ENCODE data around the gene FNDC11. TPM values are rescaled to one million over a fixed set of nuclear protein-coding genes. Genes with fewer than 3 reads are reported as not detected.
"Not testable (repeated sequence)": the region's sequence is repeated elsewhere in the genome, so short reads cannot be mapped to it uniquely, and the experiment has no call there.

Gene FNDC11
- total RNA-seq, 1 experiment from 2014 or later = not detected

- H3K27me3 ChIP-seq = no peaks in the 10 kb centered on the region
- no peak for DNase-seq
- peaks cover 61% of the 10 kb centered on the region for H3K36me3 ChIP-seq
- no peaks in the 10 kb centered on the region for H3K9me3 ChIP-seq
- H3K4me3 ChIP-seq = no peak overlapping the region
Measured at GRCh38 chr20:63568170-63568981, 14.4 kb downstream of the FNDC11 start.

DNA sequence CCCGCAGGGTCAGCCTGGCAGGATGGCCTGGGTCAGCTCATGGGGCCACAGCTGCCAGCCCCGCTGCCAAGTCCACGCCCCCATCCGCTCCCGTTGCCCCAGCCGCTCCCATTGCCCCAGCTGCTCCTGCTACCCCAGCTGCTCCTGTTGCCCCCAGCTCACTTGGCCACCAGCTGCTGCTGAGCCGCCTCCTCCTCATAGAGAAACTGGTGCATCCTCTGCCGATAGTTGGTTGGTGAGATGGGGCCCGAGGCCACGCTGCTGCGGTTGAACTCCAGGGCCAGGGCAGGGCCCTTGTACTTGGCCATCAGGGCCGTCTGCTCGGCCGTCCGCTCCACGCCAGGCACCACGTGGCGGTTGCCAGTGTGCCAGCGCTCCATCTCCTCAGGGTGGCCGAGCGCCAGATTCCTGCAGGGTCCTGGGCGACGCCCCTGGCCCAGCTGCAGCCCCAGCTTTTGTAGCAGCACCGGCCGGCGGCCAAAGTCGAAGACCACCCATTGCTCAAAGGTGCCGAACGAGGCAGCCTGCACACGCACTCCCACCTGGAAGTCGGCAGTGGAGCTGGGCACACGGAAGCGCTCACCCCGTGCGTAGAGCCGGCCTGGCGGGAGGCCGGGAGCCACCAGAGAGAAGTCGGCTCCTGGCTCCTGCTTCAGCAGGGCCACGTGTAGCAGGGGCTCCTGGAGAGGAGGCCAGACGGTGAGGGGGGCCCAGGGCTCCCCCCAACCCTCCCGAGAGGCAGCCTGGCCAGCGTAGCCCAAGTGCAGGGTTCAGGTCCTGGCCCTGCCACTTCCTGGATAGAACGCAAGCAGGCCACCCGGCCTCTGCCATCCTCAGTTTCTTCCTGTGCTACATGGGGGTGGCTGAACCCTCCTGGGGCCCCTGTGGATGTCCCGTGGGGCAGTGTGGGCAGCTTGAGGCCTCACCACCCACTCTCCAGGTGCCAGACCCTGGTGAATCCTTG, 15.3 kb downstream of the FNDC11 start:
- DNase-seq = no peak
- Histone ChIP-seq H3K9me3 (no peaks in the 10 kb centered on the region), H3K36me3 (peaks cover 54% of the 10 kb centered on the region), H3K27me3 (no peaks in the 10 kb centered on the region), H3K4me3 (no peak overlapping the region)

DNA sequence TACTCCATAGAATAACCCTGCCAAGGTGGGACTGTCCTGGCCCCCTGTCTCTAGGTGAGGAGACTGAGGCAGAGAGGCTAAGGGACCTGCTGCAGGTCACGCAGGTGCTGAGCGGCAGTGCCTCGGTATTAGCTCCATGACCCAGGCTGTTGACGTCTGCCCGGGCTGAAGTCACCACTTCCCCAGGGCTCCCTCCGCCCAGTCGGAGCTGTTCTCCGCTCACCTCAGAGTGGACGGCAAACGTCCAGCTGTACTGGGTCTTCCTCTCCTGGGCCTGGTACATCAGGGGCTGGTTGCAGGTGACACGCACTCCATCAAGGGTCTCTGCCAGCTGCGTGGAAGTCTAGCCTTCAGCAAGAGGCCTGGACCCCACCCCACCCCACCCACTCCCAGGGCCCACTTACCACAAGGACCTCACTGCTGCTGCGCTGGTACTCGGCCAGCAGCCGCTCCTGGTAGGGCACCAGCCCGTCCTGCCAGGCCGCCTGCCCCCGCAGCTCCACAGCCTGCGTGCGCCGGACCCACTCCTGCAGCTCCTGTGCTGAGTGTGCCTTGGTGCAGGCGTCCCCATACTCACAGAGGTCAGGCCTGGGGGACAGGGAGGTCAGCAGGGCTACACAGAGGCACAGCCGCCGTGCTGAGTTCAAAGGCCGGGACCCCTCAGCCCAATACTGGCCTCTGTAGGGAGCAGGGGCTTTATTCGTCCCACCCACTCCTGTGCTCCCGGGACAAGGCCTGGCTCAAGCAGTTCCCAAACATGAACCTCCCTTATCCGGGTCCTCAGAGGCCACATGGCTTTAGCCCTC, 16.5 kb downstream of the FNDC11 start:
- Histone ChIP-seq H3K27me3 (no peaks in the 10 kb centered on the region), H3K9me3 (no peaks in the 10 kb centered on the region), H3K36me3 (peaks cover 49% of the 10 kb centered on the region), H3K4me3 (no peak overlapping the region)
- DNase-seq = no peak

- H3K27me3 ChIP-seq, DNase-seq, H3K9me3 ChIP-seq, H3K4me3 ChIP-seq: not testable (repeated sequence)
- peaks cover 43% of the 10 kb centered on the region for H3K36me3 ChIP-seq
Measured at GRCh38 chr20:63571087-63571478, 17.1 kb downstream of the FNDC11 start.

DNA sequence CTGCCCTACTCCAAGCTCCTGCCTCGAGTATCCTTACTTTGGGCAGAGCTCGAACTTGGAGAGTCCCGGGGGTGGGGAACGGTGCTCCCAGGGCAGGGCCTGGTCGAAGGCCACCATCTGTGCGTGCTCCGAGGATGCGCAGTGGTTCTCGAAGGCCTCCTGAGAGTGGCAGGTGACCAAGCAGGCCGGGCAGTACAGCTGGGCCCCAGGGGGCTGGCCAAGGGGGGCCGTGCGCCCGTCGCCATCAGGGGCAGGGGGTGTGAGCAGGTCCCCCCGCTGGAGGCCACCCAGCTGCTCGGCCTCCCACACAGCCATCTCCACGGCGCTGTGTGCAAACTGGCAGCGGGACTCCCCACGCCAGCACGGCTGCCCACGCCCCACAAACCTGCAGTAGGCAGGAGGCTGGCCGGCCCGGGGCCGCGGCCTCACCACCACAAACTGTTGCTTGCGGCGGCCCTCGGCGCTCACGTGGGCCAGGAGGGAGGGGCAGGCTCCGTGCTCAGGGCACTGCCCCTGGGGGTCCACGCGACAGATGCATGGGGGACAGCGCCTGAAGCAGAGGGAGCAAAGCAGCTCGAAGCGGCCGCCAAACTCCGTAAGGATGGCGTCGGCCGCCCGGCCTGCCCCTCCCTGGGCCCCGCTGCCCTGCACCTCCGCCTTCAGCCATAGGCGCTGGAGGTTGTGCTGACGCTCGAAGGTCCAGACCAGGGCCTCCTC, 18.3 kb downstream of the FNDC11 start:
- Histone ChIP-seq H3K4me3 (no peak overlapping the region), H3K27me3 (no peaks in the 10 kb centered on the region), H3K9me3 (no peaks in the 10 kb centered on the region), H3K36me3 (peaks cover 36% of the 10 kb centered on the region)
- no peak for DNase-seq

GRCh38 chr20:63572788-63573646, 19.1 kb downstream of the FNDC11 start:
- Histone ChIP-seq H3K4me3 (peak overlapping the region; percentile 72), H3K27me3 (no peaks in the 10 kb centered on the region), H3K9me3 (no peaks in the 10 kb centered on the region), H3K36me3 (peaks cover 29% of the 10 kb centered on the region)
- peak; percentile 44 for DNase-seq

GRCh38 chr20:63573647-63574131, 19.7 kb downstream of the FNDC11 start:
- peaks cover 22% of the 10 kb centered on the region for H3K36me3 ChIP-seq
- peak overlapping the region; percentile 72 for H3K4me3 ChIP-seq
- no peak for DNase-seq
- no peaks in the 10 kb centered on the region for H3K9me3 ChIP-seq
- no peaks in the 10 kb centered on the region for H3K27me3 ChIP-seq

- Histone ChIP-seq H3K9me3 (no peaks in the 10 kb centered on the region), H3K36me3 (peaks cover 18% of the 10 kb centered on the region), H3K27me3 (no peaks in the 10 kb centered on the region), H3K4me3 (peak within 1 kb of the TSS; percentile 72)
- peak; percentile 82 for DNase-seq
Measured at GRCh38 chr20:63574156-63574828, 20.3 kb downstream of the FNDC11 start, which contains the start of gene HELZ2. HELZ2 (minus strand) TSS chr20:63574239; CDS start chr20:63572385, 1,854 bp downstream.

- peak; percentile 83 for DNase-seq
- peak overlapping the region; percentile 45 for H3K4me3 ChIP-seq
Measured at GRCh38 chr20:63574829-63575743, 21.1 kb downstream of the FNDC11 start.

DNA sequence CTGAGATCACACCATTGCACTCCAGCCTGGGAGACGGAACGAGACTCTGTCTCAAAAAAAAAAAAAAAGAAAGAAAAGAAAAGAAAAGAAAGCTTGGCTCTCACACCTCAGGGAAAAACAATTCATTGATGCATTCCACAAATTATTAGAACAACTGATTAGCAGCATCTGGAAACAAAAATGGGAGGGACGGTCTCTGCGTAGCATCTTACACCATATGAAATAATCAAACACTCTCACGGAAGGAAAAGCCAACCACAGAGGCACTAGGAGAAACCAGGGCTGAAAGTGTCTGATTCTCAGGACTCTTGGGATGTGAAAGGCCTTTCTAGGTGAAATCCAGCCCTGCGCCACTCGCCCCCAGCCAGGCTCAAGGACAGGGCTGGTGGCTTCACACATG, 22.4 kb downstream of the FNDC11 start:
- Histone ChIP-seq H3K36me3 (peaks cover 11% of the 10 kb centered on the region), H3K9me3 (no peaks in the 10 kb centered on the region), H3K27me3 (no peaks in the 10 kb centered on the region), H3K4me3 (no peak overlapping the region)
- DNase-seq = no peak

More at GRCh38 chr20:63574829-63575743, 21.1 kb downstream of the FNDC11 start:
- Histone ChIP-seq H3K36me3 (peaks cover 14% of the 10 kb centered on the region), H3K27me3 (no peaks in the 10 kb centered on the region), H3K9me3 (no peaks in the 10 kb centered on the region)

- no peak overlapping the region for H3K4me3 ChIP-seq
- no peaks in the 10 kb centered on the region for H3K27me3 ChIP-seq
- peaks cover 6% of the 10 kb centered on the region for H3K36me3 ChIP-seq
- no peaks in the 10 kb centered on the region for H3K9me3 ChIP-seq
- DNase-seq = no peak
Measured at GRCh38 chr20:63577317-63577894, 23.4 kb downstream of the FNDC11 start.

DNA sequence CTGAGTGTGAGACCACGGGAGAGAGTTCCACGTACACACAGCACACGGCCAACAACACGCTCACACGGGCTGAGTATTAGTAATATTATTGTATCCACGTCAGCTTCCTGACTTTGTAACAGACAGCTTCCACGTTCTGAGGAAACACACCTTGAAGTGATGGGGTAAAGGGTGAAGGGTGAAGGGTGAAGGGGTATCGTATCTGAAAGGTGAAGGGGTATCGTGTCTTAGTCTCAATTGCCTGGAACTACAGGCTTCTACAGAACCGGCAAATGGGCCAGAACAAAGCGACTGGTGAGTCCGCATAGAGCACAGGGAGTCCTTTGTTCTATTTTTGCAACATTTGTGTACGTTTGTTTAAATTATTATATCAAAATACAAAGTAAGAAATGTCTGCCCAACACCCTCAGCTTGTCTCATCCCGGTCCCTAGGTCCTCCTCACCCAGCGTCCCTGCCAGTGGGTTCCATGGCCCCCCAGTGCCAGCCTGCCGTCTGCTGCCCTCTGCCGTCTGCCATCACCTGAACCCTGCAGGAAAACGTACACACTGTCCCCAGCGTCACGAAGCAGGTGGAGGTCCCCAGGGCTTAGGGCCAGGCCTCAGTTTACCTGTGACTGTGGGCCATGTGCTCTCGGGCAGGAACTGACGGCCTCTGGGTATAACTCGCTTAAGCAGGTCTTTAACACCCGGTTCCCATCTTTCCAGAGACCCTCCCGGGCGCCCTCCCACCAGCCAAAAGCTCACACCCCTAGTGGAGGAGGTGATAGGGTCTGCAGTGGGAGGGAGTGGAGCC, 24.5 kb downstream of the FNDC11 start:
- DNase-seq = no peak

More for the DNA sequence above, 24.5 kb downstream of the FNDC11 start:
- Histone ChIP-seq H3K4me3 (no peak overlapping the region), H3K27me3 (no peaks in the 10 kb centered on the region), H3K9me3 (no peaks in the 10 kb centered on the region), H3K36me3 (no peaks in the 10 kb centered on the region; the same call in 1 of the 2 replicates)

Data from MG63 (cell line).